Activated B cell treated with CpG ODN at 0.5 μM for 24 hours (primary cell): ENCODE measurements around the gene RFC1. TPM values are rescaled to one million over a fixed set of nuclear protein-coding genes. Genes with fewer than 3 reads are reported as not detected.
"Not testable (repeated sequence)": the region's sequence is repeated elsewhere in the genome, so short reads cannot be mapped to it uniquely, and the experiment has no call there.

Experiments
- ATAC-seq: fragments of 200-7000 bp; cut with Tn5 transposase; one replicate; pipeline ENCODE4 v1.10.0; 2021; ENCODE audit warnings: low read depth, mild to moderate bottlenecking, moderate library complexity
- CTCF ChIA-PET: fragments of 350-600 bp; sonication (Branson Sonifier 250); formaldehyde crosslinking; loops from one replicate; lab custom pipeline; 2021; ENCODE audit warnings: antibody characterized with exemption; lab: Charles Lee
- POLR2A ChIA-PET: fragments of 350-600 bp; sonication (Branson Sonifier 250); formaldehyde crosslinking; loops from one replicate; lab custom pipeline; 2021; ENCODE audit warnings: antibody characterized with exemption; lab: Charles Lee
- DNase-seq: peaks from one replicate; pipeline ENCODE4 v3.0.0; 2022
- H3K27ac Mint-ChIP-seq: one replicate; pipeline ENCODE4 v1.8.0; 2020; ENCODE audit warnings: mixed read lengths
- H3K27me3 Mint-ChIP-seq: one replicate; pipeline ENCODE4 v1.8.0; 2021; ENCODE audit warnings: mixed read lengths
- H3K36me3 Mint-ChIP-seq: one replicate; pipeline ENCODE4 v1.8.0; 2021; ENCODE audit warnings: low read depth, mixed read lengths
- H3K4me1 Mint-ChIP-seq: one replicate; pipeline ENCODE4 v1.8.0; 2021; ENCODE audit warnings: mixed read lengths
- H3K4me3 Mint-ChIP-seq: one replicate; pipeline ENCODE4 v1.8.0; 2020; ENCODE audit warnings: mild to moderate bottlenecking, mixed read lengths
- H3K9me3 Mint-ChIP-seq: one replicate; pipeline ENCODE4 v1.8.0; 2020; ENCODE audit warnings: mixed read lengths
- intact Hi-C: fragments of 100-400 bp; cut with micrococcal nuclease; formaldehyde crosslinking; loops from one replicate; pipeline ENCODE4 v1.15.1; 2024
- total RNA-seq: library from RNA; stranded (reverse); gene quantifications from 2 replicates; pipeline ENCODE4 v1.2.3, GENCODE V29; 2022
- TF ChIP-seq, protein P1 (sequence below): fragments of 200-600 bp; IDR thresholded peaks from one replicate; pipeline ENCODE4 v1.8.0; 2022; ENCODE audit warnings: antibody characterized with exemption, mild to moderate bottlenecking

The RFC1 gene
- total RNA-seq, 1 donor from 2014 or later = 45.9 TPM

DNA sequence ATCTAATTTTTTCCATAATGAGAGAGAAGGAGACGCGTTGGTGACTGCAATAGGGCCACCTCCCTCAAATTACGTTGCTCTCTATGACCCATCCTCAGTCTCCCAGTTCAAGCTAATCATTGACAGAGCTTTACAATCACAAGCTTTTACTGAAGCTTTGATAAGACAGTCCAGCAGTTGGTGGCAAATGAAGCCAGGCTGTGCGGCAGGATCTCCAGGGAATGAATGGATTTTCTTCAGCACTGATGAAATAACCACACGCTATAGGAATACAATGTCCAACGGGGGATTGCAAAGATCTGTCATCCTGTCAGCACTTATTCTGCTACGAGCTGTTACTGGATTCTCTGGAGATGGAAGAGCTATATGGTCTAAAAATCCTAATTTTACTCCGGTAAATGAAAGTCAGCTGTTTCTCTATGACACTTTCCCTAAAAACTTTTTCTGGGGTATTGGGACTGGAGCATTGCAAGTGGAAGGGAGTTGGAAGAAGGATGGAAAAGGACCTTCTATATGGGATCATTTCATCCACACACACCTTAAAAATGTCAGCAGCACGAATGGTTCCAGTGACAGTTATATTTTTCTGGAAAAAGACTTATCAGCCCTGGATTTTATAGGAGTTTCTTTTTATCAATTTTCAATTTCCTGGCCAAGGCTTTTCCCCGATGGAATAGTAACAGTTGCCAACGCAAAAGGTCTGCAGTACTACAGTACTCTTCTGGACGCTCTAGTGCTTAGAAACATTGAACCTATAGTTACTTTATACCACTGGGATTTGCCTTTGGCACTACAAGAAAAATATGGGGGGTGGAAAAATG lies 40.8 kb upstream of the RFC1 start, which contains the start of gene KLB:
Gene KLB, plus strand, starts transcription at position 168 of the 821 bp plus-strand sequence. Its CDS starts 20 bp downstream, at position 188.
- no peaks in the 10 kb centered on the region for H3K4me1 Mint-ChIP-seq
- no peaks in the 10 kb centered on the region for H3K9me3 Mint-ChIP-seq
- no peaks in the 10 kb centered on the region for H3K36me3 Mint-ChIP-seq
- H3K4me3 Mint-ChIP-seq = no peak within 1 kb of the TSS
- DNase-seq (no peak), ATAC-seq (no peak)
- TF ChIP-seq, protein P1, sequence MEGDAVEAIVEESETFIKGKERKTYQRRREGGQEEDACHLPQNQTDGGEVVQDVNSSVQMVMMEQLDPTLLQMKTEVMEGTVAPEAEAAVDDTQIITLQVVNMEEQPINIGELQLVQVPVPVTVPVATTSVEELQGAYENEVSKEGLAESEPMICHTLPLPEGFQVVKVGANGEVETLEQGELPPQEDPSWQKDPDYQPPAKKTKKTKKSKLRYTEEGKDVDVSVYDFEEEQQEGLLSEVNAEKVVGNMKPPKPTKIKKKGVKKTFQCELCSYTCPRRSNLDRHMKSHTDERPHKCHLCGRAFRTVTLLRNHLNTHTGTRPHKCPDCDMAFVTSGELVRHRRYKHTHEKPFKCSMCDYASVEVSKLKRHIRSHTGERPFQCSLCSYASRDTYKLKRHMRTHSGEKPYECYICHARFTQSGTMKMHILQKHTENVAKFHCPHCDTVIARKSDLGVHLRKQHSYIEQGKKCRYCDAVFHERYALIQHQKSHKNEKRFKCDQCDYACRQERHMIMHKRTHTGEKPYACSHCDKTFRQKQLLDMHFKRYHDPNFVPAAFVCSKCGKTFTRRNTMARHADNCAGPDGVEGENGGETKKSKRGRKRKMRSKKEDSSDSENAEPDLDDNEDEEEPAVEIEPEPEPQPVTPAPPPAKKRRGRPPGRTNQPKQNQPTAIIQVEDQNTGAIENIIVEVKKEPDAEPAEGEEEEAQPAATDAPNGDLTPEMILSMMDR = no peak
- no peak within 1 kb of the TSS for H3K27ac Mint-ChIP-seq
- CTCF ChIA-PET = no interaction called here
- H3K27me3 Mint-ChIP-seq = peaks cover 3% of the 10 kb centered on the region
- intact Hi-C loops = no loop called here
- POLR2A ChIA-PET = no interaction called here

DNA sequence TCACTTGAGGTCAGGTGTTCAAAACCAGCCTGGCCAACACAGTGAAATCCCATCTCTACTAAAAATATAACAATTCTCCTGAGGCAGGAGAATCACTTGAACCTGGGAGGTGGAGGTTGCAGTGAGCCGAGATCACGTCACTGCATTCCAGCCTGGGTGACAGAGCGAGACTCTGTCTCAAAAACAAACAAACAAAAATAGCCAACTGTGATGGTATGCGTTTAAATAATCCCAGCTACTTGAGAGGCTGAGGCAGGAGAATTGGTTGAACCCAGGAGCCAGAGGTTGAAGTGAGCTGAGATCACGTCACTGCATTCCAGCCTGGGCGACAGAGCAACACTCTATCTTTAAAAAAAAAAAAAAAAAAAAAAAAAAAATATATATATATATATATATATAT lies 35.5 kb upstream of the RFC1 start:
- H3K9me3 Mint-ChIP-seq, H3K27ac Mint-ChIP-seq, intact Hi-C loops: not testable (repeated sequence)

DNA sequence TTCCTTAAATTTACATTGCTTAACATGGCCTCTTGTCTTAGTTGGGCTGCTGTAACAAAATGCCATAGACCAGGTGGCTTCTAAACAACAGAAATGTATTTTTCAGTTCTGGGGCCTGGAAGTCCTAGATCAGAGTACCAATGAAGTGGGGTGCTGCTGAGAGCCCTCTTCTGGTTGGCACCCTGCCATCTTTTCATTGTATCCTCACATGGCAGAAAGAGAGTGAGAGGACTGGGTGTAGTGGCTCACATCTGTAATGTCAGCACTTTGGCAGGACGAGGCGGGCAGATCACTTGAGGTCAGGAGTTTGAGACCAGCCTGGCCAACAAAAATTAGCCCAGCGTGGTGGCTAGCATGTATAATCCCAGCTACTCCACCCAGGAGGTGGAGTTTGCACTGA lies 28.5 kb upstream of the RFC1 start:
- CTCF ChIA-PET = no interaction called here
- TF ChIP-seq, protein P1 = no peak
- ATAC-seq (no peak), DNase-seq (no peak)
- Mint-ChIP-seq H3K27ac (no peak overlapping the region), H3K9me3 (peaks cover 3% of the 10 kb centered on the region), H3K4me1 (no peaks in the 10 kb centered on the region), H3K27me3 (no peaks in the 10 kb centered on the region), H3K36me3 (no peaks in the 10 kb centered on the region), H3K4me3 (no peak overlapping the region)
- POLR2A ChIA-PET = no interaction called here
- intact Hi-C loops = no loop called here

More for the DNA sequence above, 35.5 kb upstream of the RFC1 start:
- POLR2A ChIA-PET, H3K4me3 Mint-ChIP-seq, H3K36me3 Mint-ChIP-seq, DNase-seq, H3K4me1 Mint-ChIP-seq, CTCF ChIA-PET, H3K27me3 Mint-ChIP-seq, ATAC-seq: not testable (repeated sequence)

DNA sequence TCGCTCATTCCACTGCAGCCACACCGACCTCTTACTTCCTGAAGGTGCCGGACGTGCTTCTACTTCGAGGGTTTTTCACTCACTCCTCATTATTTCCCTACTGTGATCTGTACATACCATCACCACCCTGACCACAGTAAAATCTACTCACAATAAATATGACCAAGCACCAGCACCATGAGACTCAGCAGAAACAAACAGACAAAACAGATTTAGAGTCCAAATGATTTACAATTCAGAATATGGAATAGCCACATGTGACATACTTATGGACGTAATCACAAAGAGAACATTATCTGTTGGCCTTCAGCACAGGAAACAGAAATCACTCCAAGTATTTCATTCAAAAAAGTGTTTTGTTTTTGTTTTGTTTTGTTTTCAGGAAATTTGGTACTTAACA lies 24.4 kb upstream of the RFC1 start:
- no peak overlapping the region for H3K4me3 Mint-ChIP-seq
- H3K27me3 Mint-ChIP-seq = no peaks in the 10 kb centered on the region
- DNase-seq = no peak
- ATAC-seq = no peak
- H3K9me3 Mint-ChIP-seq = peaks cover 3% of the 10 kb centered on the region
- no peak overlapping the region for H3K27ac Mint-ChIP-seq
- TF ChIP-seq, protein P1 = no peak
- no peaks in the 10 kb centered on the region for H3K36me3 Mint-ChIP-seq
- intact Hi-C loops = no loop called here
- H3K4me1 Mint-ChIP-seq = no peaks in the 10 kb centered on the region
- ChIA-PET POLR2A (no interaction called here), CTCF (no interaction called here)

DNA sequence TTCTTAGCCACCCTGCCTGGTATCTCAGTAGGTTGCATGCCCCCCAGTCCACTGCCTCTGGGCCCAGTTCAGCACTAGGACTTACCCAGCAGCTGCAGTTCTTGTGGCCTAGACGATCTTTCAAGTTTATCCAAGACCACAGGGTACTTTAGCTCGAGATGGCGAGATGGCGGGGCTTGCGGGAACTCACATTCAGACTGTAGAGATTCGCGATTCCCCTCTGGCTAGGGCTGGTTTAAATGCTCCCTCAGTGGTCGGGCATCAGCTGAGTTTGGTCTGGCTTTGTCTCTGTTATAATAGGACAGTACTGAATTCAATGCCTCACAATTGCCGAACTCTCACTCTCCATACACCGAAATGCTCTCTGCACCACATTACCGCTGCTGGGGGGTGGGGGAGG lies 18.4 kb upstream of the RFC1 start:
- H3K36me3 Mint-ChIP-seq = no peaks in the 10 kb centered on the region
- ATAC-seq = no peak
- DNase-seq = no peak
- CTCF ChIA-PET = no interaction called here
- intact Hi-C loops = no loop called here
- peaks cover 3% of the 10 kb centered on the region for H3K9me3 Mint-ChIP-seq
- no peaks in the 10 kb centered on the region for H3K4me1 Mint-ChIP-seq
- no peak overlapping the region for H3K27ac Mint-ChIP-seq
- peaks cover 5% of the 10 kb centered on the region for H3K27me3 Mint-ChIP-seq
- H3K4me3 Mint-ChIP-seq = no peak overlapping the region
- TF ChIP-seq, protein P1 = no peak
- POLR2A ChIA-PET = interaction anchor here (0.7 kb wide), 1 partner anchor 363 kb away, joined by 4 read pairs; no protein-coding TSS in a partner anchor
